Central memory CD8-positive, alpha-beta T cell (primary cell): Measurements from ENCODE around the gene SLC16A12.

ENCODE experiments used
- ATAC-seq: fragments of 150-1000 bp; cut with Tn5 transposase; replicated peaks from 2 replicates; pipeline ENCODE4 v1.10.0; 2022; ENCODE audit warnings: mild to moderate bottlenecking, moderate FRiP score, moderate number of reproducible peaks; ENCODE audit not compliant: poor library complexity, severe bottlenecking; ENCODE audit errors: extremely low read depth
- DNase-seq, 2 donors: peaks; one replicate each; pipeline ENCODE4 v3.0.0; 2021; ENCODE audit warnings: low spot score in 2 of 2
- H3K27ac Mint-ChIP-seq: one replicate; pipeline ENCODE4 v1.8.0; 2022; ENCODE audit warnings: low read depth, mild to moderate bottlenecking, moderate library complexity, mixed read lengths
- H3K27me3 Mint-ChIP-seq: one replicate; pipeline ENCODE4 v1.8.0; 2022; ENCODE audit warnings: mixed read lengths
- H3K36me3 Mint-ChIP-seq: one replicate; pipeline ENCODE4 v1.8.0; 2022; ENCODE audit warnings: mild to moderate bottlenecking, moderate library complexity, mixed read lengths; ENCODE audit not compliant: insufficient read depth
- H3K4me1 Mint-ChIP-seq: one replicate; pipeline ENCODE4 v1.8.0; 2022; ENCODE audit warnings: mixed read lengths
- H3K4me3 Mint-ChIP-seq: one replicate; pipeline ENCODE4 v1.8.0; 2022; ENCODE audit warnings: mild to moderate bottlenecking, moderate library complexity, mixed read lengths
- H3K9me3 Mint-ChIP-seq: one replicate; pipeline ENCODE4 v1.8.0; 2022; ENCODE audit warnings: mixed read lengths

SLC16A12 gene

GRCh38 chr10:89491932-89492331 is 43.5 kb downstream of the SLC16A12 start:
- Mint-ChIP-seq H3K4me1 (no peaks in the 10 kb centered on the region), H3K36me3 (peaks cover 2% of the 10 kb centered on the region), H3K9me3 (no peaks in the 10 kb centered on the region)

GRCh38 chr10:89490596-89491335 is 44.6 kb downstream of the SLC16A12 start:
- H3K4me1 Mint-ChIP-seq = no peaks in the 10 kb centered on the region
- H3K27ac Mint-ChIP-seq = no peak overlapping the region
- ATAC-seq (no peak), DNase-seq (no peak)
- H3K27me3 Mint-ChIP-seq = peaks cover 88% of the 10 kb centered on the region
- no peak overlapping the region for H3K4me3 Mint-ChIP-seq
- no peaks in the 10 kb centered on the region for H3K9me3 Mint-ChIP-seq
- peaks cover 2% of the 10 kb centered on the region for H3K36me3 Mint-ChIP-seq

More at GRCh38 chr10:89491932-89492331, 43.5 kb downstream of the SLC16A12 start:
- Mint-ChIP-seq H3K27ac (no peak overlapping the region), H3K4me3 (no peak overlapping the region), H3K27me3 (peaks cover 88% of the 10 kb centered on the region)
- ATAC-seq (no peak), DNase-seq (no peak)

- no peak for ATAC-seq
- Mint-ChIP-seq H3K4me3 (no peak overlapping the region), H3K4me1 (no peaks in the 10 kb centered on the region), H3K36me3 (no peaks in the 10 kb centered on the region), H3K27me3 (peaks cover 67% of the 10 kb centered on the region), H3K9me3 (no peaks in the 10 kb centered on the region), H3K27ac (no peak overlapping the region)
- DNase-seq = no peak
These were observed 53.1 kb downstream of the SLC16A12 start for GRCh38 chr10:89482256-89482655.

GRCh38 chr10:89481662-89482061 is 53.7 kb downstream of the SLC16A12 start:
- Mint-ChIP-seq H3K36me3 (no peaks in the 10 kb centered on the region), H3K4me1 (no peaks in the 10 kb centered on the region), H3K27ac (no peak overlapping the region), H3K27me3 (peaks cover 61% of the 10 kb centered on the region), H3K4me3 (no peak overlapping the region), H3K9me3 (no peaks in the 10 kb centered on the region)
- DNase-seq = no peak
- no peak for ATAC-seq

- H3K4me3 Mint-ChIP-seq = no peak overlapping the region
- ATAC-seq = no peak
- peaks cover 44% of the 10 kb centered on the region for H3K27me3 Mint-ChIP-seq
- H3K4me1 Mint-ChIP-seq = no peaks in the 10 kb centered on the region
- peaks cover 1% of the 10 kb centered on the region for H3K36me3 Mint-ChIP-seq
- no peaks in the 10 kb centered on the region for H3K9me3 Mint-ChIP-seq
- H3K27ac Mint-ChIP-seq = no peak overlapping the region
- no peak for DNase-seq
These were observed 55.5 kb downstream of the SLC16A12 start for GRCh38 chr10:89479771-89480446.

GRCh38 chr10:89478739-89479654 is 56.4 kb downstream of the SLC16A12 start:
- Mint-ChIP-seq H3K9me3 (no peaks in the 10 kb centered on the region), H3K27me3 (peaks cover 46% of the 10 kb centered on the region), H3K4me1 (no peaks in the 10 kb centered on the region), H3K4me3 (no peak overlapping the region), H3K27ac (no peak overlapping the region), H3K36me3 (peaks cover 1% of the 10 kb centered on the region)
- ATAC-seq (no peak), DNase-seq (no peak)

GRCh38 chr10:89478085-89478738 is 57.2 kb downstream of the SLC16A12 start:
- Mint-ChIP-seq H3K36me3 (peaks cover 1% of the 10 kb centered on the region), H3K4me1 (no peaks in the 10 kb centered on the region), H3K27me3 (peaks cover 54% of the 10 kb centered on the region), H3K9me3 (no peaks in the 10 kb centered on the region), H3K4me3 (no peak overlapping the region), H3K27ac (no peak overlapping the region)
- DNase-seq (no peak), ATAC-seq (no peak)

GRCh38 chr10:89476150-89476549 is 59.2 kb downstream of the SLC16A12 start:
- Mint-ChIP-seq H3K9me3 (no peaks in the 10 kb centered on the region), H3K4me3 (no peak overlapping the region), H3K4me1 (no peaks in the 10 kb centered on the region), H3K36me3 (peaks cover 1% of the 10 kb centered on the region), H3K27ac (no peak overlapping the region), H3K27me3 (peaks cover 39% of the 10 kb centered on the region)
- ATAC-seq = no peak
- no peak for DNase-seq

- H3K27me3 Mint-ChIP-seq = peaks cover 36% of the 10 kb centered on the region
- no peaks in the 10 kb centered on the region for H3K9me3 Mint-ChIP-seq
- no peak for DNase-seq
- H3K36me3 Mint-ChIP-seq = peaks cover 2% of the 10 kb centered on the region
- no peak overlapping the region for H3K4me3 Mint-ChIP-seq
- ATAC-seq = no peak
- H3K27ac Mint-ChIP-seq = no peak overlapping the region
- no peaks in the 10 kb centered on the region for H3K4me1 Mint-ChIP-seq
These were observed 59.8 kb downstream of the SLC16A12 start for GRCh38 chr10:89475591-89475998.

- Mint-ChIP-seq H3K27ac (no peak overlapping the region), H3K9me3 (no peaks in the 10 kb centered on the region), H3K4me1 (no peaks in the 10 kb centered on the region), H3K27me3 (peaks cover 35% of the 10 kb centered on the region), H3K4me3 (no peak overlapping the region), H3K36me3 (peaks cover 3% of the 10 kb centered on the region)
- DNase-seq (no peak), ATAC-seq (no peak)
These were observed 60.3 kb downstream of the SLC16A12 start for GRCh38 chr10:89475125-89475524.

GRCh38 chr10:89474452-89474851 is 60.9 kb downstream of the SLC16A12 start:
- Mint-ChIP-seq H3K4me1 (no peaks in the 10 kb centered on the region), H3K36me3 (peaks cover 3% of the 10 kb centered on the region), H3K9me3 (no peaks in the 10 kb centered on the region), H3K4me3 (no peak overlapping the region), H3K27me3 (peaks cover 29% of the 10 kb centered on the region), H3K27ac (no peak overlapping the region)
- DNase-seq (no peak), ATAC-seq (no peak)

- no peaks in the 10 kb centered on the region for H3K9me3 Mint-ChIP-seq
- no peak overlapping the region for H3K27ac Mint-ChIP-seq
- peaks cover 3% of the 10 kb centered on the region for H3K36me3 Mint-ChIP-seq
- no peak overlapping the region for H3K4me3 Mint-ChIP-seq
- H3K4me1 Mint-ChIP-seq = no peaks in the 10 kb centered on the region
- DNase-seq (no peak), ATAC-seq (no peak)
- peaks cover 34% of the 10 kb centered on the region for H3K27me3 Mint-ChIP-seq
These were observed 64.1 kb downstream of the SLC16A12 start for GRCh38 chr10:89471110-89471809.
